GM10266 (cell line): Measurements from ENCODE around the gene UQCR11.

Source experiments
- DNase-seq: peaks from one replicate; pipeline ENCODE4 v3.0.0; 2012; ENCODE audit errors: extremely low spot score
- TF ChIP-seq, protein P1 (sequence below): IDR thresholded peaks from 2 replicates; pipeline ENCODE4 v1.5.1; 2012; ENCODE audit warnings: mild to moderate bottlenecking, low read depth; ENCODE audit not compliant: control insufficient read depth, insufficient read depth; ENCODE audit errors: missing control alignments

The UQCR11 gene

DNA sequence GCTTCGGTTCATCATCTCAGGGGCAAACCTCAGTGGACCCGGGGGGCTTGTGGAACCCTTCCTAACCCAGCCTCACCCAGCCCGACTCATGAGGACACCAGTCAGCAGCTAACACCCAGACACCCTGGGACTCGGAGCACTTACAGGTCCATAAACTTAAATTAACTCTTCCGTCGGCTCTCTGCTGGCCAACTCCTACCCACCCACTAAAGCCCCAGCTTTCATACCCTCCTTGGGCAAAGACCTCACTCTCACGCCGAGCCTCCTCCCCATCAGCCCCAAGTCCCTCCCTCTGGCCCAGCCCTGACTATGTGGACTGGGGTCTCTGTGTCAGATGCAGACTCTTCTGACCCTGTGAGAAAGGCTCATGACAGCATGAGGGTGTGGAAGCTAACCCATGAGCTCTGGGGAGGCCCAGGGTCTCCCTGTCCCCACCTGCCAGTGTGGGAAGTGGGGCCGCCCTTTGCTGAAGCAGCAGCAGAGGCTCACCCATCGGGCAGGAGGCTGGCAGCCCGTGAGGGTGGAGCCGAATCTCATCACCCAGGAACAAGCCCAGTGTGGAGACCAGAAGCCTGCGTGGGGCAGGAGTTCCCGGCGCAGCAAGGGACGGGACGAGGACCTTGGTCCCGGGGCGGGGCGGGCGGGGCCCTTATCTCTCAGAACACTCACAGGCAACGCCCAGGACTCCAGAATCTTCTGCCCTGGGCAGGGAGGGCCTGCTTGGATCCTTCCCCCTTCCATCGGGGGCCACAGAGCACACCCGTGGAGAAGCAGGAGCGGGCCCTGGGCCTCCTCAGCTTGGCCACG, 27.4 kb upstream of the UQCR11 start:
- DNase-seq, result no peak
- TF ChIP-seq, protein P1, sequence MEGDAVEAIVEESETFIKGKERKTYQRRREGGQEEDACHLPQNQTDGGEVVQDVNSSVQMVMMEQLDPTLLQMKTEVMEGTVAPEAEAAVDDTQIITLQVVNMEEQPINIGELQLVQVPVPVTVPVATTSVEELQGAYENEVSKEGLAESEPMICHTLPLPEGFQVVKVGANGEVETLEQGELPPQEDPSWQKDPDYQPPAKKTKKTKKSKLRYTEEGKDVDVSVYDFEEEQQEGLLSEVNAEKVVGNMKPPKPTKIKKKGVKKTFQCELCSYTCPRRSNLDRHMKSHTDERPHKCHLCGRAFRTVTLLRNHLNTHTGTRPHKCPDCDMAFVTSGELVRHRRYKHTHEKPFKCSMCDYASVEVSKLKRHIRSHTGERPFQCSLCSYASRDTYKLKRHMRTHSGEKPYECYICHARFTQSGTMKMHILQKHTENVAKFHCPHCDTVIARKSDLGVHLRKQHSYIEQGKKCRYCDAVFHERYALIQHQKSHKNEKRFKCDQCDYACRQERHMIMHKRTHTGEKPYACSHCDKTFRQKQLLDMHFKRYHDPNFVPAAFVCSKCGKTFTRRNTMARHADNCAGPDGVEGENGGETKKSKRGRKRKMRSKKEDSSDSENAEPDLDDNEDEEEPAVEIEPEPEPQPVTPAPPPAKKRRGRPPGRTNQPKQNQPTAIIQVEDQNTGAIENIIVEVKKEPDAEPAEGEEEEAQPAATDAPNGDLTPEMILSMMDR, result no peak

DNA sequence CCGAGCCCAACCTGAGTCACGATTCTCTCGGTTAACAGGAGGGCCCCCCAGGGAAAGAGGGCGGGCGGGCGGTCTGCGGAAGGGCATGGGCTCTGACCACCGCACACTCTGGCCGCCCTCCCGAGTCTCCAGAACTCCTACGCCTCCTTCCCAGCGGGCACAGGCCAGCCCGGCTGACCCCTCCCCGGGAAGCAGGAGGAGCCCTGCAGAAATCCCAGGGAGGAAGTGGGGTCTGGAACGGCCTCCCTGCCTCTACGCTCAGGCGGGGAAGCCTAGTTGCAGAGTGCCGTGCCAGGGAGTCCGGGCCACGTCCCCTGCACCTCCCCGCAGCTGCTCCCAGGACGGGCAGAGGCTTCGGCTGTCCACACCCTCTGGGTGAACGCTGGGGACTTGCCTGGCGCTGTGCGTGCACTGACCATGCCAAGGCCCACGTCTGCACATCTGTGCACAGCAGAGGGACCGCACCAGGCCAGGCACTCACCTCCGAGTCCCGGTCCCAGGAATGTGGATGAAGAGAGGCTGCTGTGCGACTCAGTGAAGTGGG, 26.4 kb upstream of the UQCR11 start:
- TF ChIP-seq, protein P1, result no peak
- DNase-seq, result no peak

DNA sequence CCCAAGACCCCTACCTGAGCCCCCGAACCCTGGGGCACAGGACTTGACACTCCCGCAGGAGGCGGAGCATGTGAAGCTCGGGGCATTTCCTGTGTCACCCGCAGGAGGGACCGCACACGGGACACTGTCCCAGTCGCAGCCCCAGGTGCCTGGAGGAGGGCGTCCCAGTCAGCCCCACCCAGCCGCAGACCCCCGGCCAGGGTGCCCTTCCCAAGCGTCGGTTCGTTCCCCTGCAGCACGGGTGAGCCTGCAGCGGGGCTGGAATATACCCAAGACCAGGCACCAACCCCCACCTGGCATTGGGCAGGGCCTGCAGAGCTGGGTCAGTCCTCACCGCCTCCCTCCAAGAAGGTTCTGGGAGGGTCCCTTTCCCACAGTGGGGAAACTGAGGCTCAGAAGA, 25.5 kb upstream of the UQCR11 start:
- no peak for DNase-seq
- TF ChIP-seq, protein P1, result no peak

DNA sequence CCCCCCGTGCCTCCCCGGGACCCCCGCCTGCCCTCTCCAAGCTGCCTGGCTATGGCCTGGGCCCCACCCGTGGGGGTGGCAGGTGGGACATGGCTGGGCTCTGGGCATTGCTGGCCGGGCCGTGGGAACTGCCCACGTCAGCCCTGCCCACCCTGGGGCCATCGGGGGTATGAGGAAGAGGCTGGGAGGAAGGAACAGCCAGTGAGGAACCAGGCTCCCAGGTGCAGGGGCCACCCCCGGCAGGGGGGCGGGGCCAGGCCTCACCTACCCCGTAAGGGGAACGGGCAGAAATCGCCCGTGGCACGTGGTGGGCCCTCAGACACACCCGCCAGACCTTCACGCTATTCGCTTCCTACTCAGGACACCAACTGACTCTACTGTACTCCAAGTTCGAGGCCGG, 24.8 kb upstream of the UQCR11 start:
- DNase-seq, result no peak
- TF ChIP-seq, protein P1, result no peak

DNA sequence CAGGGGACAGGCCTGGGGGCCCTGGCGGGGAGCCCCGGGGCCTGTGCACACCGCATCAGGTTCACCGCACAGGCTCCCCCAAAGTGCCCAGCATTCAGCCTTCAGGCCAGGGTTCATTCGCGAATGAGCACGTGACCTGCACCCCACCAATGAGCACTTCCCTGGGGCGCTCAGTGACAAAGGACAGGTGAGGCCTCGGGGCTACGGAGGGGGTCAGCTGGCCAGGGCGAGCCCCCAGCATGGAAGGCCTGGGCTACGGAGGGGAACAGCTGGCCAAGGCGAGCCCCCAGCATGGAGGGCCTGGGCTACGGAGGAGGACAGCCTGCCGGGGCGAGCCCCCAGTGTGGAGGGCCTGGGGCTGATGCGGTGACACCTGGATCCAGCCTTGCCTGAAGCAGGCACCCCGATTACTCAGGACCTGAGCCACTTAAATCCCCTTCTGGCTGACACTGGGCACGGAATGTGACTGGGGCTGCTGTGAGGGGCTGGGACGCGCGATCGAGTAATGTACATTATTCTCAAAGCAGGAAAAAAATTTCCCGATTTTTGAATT, 24.1 kb upstream of the UQCR11 start:
- no peak for DNase-seq
- TF ChIP-seq, protein P1, result no peak

DNA sequence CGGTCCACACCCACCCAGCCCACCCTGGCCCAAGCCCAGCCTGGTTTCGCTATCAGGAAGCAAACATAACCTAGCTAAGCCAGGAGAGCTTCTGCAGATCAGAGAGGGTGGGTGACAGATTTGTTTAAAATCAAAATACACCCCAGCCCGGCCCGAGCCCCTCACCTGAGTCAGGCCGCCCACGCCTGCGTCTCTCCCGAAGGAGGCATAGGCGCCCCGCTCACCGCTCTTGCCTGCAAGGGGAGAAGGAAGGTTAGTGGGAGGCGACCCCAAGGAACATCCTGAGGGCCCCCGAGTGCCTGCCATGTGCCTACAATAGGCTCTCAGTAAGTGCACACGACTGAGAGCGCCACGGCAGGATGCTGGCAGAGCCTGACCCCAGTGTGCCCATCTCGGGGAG, 21.9 kb upstream of the UQCR11 start:
- DNase-seq, result no peak
- TF ChIP-seq, protein P1, result no peak
